Left cardiac atrium (tissue), 4 donors: ENCODE measurements around the gene PIGU. TPM values are rescaled to one million over a fixed set of nuclear protein-coding genes. Genes with fewer than 3 reads are reported as not detected.
"Not testable (repeated sequence)": the region's sequence is repeated elsewhere in the genome, so short reads cannot be mapped to it uniquely, and the experiment has no call there.

Experiments used
- ATAC-seq, 2 donors: fragments of 200-7000 bp; cut with Tn5 transposase; one replicate each; pipeline ENCODE4 v1.9.1; 2020; ENCODE audit warnings: mild to moderate bottlenecking in 2 of 2, moderate library complexity in 2 of 2
- DNase-seq: peaks from one replicate; pipeline ENCODE4 v3.0.0-alpha.2; 2020
- intact Hi-C, 2 donors: fragments of 100-400 bp; cut with DNase I; formaldehyde crosslinking; loops; one replicate each; pipeline versions ENCODE4 v1.14.1 to v1.15.1; 2022 to 2023
- long read RNA-seq: library from polyadenylated mRNA; unstranded; transcript quantifications from one replicate; pipeline ENCODE4 v2.0.0, GENCODE V29; 2021
- total RNA-seq, 2 donors: library from RNA; stranded (reverse); fragmentation: NEBNext Ultra II Directional; extraction: Animal tissue kit (Norgen Biotek cat#: 25700); gene quantifications; one replicate each; pipeline ENCODE4 v1.2.1, GENCODE V29; 2021
- donor health status: DM: no; HTN: yes; CAD: no.
- donor health status: DM: no; HTN: yes; CAD: no; lungs with severe emphysema.
- donor health status: DM: yes; HTN: yes; CAD: no.
- donor health status: Dilated cardiomyopathy.

The PIGU gene, protein sequence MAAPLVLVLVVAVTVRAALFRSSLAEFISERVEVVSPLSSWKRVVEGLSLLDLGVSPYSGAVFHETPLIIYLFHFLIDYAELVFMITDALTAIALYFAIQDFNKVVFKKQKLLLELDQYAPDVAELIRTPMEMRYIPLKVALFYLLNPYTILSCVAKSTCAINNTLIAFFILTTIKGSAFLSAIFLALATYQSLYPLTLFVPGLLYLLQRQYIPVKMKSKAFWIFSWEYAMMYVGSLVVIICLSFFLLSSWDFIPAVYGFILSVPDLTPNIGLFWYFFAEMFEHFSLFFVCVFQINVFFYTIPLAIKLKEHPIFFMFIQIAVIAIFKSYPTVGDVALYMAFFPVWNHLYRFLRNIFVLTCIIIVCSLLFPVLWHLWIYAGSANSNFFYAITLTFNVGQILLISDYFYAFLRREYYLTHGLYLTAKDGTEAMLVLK
- total RNA-seq: 10 to 100 TPM; 14.1 to 14.8 TPM
- long read RNA-seq, transcript PIGU-201 (12 exons, 1,632 nt): major isoform, 5 of 6 reads
- long read RNA-seq, partial matches to known transcripts: 0 of 6 reads
- long read RNA-seq, other reads (novel, unspliced or antisense): 1 of 6 reads

DNA sequence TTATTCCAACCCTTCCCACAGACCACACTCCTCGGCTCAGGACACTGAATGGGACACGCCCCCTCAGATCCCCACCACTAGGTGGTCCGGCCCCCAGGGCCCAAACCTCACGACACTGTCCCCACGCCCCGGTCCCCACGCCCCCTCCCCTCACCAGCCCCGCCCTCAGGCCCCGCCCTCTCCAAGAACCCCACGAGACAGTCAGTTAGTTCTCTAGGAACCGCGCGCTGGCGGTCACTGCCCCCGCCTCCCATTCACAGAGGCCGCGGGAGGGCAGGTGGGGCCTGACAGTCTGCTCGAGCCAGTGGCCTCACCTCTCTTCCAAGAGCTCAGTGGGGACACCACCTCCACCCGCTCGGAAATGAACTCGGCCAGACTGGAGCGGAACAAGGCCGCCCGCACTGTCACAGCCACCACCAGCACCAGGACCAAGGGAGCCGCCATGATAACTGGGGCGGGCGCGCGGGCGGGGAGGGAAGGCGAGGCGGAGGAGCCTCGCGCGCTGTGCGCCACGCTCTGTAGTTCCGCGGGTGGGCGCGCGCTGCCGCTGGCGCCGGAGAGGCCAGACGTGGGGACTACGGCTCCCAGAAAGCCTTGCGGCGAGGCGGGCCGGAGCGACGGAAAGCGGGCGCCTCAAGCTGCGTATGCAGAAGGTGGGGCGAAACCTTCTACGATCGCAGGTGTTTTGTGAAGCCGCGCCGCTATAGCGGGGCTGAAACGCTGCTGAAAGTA, at the start of gene PIGU:
Gene PIGU (minus strand): TSS at position 451 of the 732 bp plus-strand sequence. CDS start 7 bp downstream, at position 444.
- intact Hi-C loops: no loop called here
- ATAC-seq (peak; percentile 99 to 100), DNase-seq (peak; percentile 97)

DNA sequence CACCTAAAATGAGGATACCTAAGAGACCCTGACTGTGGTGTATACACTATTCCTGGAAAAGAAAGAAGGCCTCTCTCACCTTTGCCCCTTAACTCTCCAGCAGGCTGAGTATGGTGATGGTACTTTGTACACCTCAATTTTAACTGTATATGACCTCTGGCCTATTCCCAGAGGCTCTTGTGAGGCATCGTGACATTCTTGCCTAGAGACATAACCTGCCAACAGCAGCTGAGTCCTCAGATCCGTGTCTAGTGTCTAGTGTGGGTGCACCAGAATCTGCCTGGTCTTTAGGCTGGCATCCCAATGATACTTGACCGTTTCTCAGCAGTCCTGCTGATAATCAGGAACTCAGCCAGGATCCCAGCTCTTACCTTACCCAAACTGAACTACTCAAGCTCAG, 47.3 kb upstream of the PIGU start:
- DNase-seq: no peak
- intact Hi-C loops: no loop called here
- ATAC-seq: no peak

DNA sequence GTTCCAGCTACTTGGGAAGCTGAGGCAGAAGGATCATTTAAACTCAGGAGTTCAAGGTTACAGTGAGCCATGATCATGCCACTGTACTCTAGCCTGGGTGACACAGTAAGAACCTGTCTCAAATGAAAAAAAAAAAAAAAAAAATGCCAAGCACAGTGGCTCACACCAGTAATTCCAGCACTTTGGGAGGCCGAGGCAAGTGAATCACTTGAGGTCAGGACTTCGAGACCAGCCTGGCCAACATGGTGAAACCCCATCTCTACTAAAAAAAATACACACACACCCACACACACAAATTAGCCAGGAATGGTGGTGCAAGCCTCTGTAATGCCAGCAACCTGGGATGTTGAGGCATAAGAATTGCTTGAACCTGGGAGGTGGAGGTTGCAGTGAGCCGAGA, 45.7 kb upstream of the PIGU start:
- DNase-seq, ATAC-seq, intact Hi-C loops: not testable (repeated sequence)

DNA sequence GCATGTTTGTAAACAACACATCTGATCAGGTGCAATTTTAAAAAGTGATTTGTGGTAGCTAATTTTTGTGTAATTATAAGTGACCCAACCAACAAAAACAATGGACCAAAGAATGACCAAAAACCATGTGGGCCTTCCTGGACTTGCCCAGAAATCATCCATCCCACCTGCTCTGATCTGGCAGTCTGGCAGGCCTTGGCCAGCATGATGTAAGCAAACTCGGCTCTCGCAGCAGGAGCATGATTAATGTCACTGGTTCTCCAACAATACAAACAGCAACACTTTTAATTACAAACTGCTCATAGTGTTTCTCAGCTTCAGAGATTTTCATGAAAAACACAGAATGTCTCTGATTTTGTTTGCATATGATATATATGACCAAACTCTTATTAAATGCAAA, 43.4 kb upstream of the PIGU start:
- ATAC-seq (no peak), DNase-seq (no peak)
- intact Hi-C loops: no loop called here

DNA sequence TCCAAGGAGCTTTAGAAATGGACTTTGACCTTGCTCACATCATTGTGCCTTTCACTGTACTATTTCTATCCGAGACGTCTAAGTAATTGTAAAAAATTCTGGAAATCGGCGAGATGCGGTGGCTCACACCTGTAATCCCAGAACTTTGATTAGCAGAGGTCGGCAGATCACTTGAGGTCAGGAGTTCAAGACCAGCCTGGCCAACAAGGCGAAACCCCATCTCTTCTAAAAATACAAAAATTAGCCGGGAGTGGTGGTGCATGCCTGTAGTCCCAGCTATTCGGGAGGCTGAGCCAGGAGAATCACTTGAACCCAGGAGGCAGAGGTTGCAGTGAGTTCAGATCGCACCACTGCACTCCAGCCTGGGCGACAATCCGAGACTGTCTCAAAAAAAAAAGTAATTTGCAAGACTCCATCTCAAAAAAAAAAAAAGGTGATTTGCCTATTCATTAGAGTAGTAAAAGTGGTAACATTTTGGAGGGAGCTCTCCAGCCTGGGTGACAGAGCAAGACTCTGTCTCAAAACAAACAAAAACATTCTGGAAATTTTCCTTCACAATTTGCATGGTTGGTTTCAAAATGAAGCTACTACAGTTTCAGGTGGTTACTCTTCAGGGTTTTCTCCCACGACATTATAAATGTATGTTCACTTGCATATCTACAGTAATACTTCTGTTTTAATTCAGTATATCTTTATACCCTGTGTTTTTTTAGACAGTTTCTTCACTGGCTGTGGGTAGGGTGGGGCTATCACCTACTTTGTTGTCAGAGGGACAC, 42.5 kb upstream of the PIGU start:
- DNase-seq, intact Hi-C loops, ATAC-seq: not testable (repeated sequence)

DNA sequence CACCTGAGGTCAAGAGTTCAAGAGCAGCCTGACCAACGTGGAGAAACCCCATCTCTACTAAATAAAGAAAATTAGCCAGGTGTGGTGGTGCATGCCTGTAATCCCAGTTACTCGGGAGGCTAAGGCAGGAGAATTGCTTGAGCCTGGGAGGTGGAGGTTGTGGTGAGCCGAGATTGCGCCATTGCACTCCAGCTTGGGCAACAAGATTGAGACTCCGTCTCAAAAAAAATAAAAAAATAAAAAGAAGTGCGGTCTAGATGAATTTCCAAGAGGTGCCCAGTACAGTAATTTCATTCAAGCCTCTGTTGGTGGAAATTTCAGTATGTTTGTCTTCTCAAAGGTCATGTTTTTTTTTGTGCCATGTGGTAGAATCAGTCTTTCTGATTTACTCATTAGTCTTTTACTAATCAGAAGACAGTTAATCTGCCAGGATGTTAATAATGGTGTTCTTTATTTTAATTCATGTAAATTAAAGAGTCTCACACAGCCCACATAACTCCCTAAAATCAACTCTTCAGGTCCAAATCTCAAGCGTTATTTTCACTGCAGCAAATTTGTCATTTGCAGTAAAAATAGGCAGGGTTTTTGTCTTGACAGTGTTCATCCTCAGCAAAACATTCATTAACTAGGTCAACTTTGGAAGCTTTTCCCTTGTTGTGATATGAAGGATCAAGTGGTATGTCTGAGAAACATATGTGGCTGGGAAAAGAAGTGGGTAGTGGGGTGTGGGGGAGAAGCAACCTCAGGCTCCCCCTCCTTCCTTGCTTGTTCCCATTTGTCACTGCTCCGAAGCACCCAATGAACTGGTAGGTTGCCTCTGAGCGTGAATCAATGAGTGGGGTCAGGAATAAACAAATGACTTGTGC, 40.6 kb upstream of the PIGU start:
- ATAC-seq (no peak), DNase-seq (no peak)
- intact Hi-C loops: no loop called here

DNA sequence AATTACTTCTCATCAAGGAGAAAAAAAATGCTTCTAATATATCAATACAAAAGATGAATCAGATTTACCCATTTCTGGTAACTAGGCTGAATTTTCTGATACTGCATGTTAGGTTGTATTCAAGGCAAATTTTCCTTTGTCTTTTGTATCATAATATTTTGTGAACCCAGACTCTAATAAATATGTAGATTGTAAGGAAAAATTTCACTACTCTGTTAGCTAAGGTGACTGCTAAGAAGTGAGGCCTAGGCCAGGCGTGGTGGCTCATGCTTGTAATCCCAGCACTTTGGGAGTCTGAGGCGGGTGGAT, 40.0 kb upstream of the PIGU start:
- intact Hi-C loops: no loop called here
- ATAC-seq: no peak
- DNase-seq: no peak

DNA sequence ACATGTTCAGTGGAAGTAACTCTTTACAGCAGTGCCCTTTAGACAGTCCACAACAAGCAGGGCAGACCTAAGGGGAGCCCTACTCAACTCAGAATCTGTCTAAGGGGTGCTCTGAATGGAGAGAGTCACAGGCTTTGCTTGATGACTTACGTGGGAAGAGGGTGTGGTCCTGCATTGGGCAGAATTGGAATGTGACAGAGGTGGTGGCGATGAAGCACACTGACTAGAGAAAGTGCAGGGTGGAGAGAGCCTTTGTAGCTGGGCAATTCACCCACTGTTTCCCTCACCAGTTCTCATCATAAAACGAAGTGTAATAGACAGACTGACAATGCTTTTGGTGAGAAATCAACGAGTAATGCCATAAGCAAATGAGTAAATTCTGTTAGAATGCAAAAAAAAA, 38.5 kb upstream of the PIGU start:
- no peak for ATAC-seq
- intact Hi-C loops: no loop called here
- no peak for DNase-seq

DNA sequence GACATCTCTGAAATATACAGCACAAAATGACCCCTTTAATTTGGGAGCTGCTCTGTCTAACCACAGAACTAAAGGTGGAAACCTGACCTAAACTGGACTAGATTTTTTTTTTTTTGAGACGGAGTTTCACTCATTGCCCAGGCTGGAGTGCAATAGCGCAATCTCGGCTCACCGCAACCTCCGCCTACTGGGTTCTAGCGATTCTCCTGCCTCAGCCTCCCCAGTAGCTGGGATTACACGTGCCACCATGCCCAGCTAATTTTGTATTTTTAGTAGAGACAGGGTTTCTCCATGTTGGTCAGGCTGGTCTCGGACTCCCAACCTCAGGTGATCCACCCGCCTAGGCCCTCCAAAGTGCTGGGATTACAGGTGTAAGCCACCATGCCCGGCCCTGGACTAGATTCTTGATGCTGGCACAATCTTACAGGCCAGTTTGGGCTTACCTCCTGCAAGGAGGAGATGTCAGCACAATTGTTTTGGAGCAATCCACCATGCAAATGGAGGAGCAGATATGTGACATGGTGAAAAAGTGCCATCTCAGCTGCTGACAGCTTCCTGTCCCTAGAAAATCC, 37.1 kb upstream of the PIGU start:
- ATAC-seq, intact Hi-C loops, DNase-seq: not testable (repeated sequence)

DNA sequence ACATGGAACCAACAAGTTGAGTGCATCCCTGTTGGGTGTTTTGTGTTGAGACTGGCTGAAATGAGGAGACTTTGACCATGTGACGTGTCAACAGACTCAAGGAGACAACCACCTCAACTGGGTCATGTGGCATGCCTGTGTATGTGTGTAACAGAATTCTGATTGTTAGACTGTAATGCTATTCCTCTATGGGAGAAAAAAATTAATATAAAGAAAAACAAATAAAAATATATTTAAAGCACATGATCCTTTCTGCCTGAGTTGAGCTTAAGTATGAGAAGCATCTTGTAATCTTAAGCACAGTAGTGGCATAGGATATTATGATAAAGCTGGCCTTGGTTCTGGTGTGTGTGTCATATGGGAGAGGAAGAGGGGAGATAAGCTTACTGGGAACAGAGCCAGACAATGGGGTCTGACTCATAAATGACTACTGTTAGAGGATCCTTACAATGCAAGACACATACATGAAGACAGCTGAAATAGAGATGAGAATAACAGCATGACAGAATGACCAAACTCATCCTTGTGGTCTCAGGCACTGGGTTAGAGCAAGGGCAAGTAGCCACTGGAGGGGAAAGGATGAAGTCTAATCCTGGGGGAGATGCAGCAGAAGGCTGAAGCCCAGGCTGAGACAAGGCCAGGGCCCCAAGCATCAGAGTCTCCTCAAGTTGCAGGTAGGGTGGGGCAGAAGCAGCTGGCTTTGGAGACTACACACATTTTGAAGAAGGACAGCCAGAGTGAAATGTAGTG, 36.5 kb upstream of the PIGU start:
- DNase-seq (no peak), ATAC-seq (peak in 1 of 2 donors; percentile 44)

DNA sequence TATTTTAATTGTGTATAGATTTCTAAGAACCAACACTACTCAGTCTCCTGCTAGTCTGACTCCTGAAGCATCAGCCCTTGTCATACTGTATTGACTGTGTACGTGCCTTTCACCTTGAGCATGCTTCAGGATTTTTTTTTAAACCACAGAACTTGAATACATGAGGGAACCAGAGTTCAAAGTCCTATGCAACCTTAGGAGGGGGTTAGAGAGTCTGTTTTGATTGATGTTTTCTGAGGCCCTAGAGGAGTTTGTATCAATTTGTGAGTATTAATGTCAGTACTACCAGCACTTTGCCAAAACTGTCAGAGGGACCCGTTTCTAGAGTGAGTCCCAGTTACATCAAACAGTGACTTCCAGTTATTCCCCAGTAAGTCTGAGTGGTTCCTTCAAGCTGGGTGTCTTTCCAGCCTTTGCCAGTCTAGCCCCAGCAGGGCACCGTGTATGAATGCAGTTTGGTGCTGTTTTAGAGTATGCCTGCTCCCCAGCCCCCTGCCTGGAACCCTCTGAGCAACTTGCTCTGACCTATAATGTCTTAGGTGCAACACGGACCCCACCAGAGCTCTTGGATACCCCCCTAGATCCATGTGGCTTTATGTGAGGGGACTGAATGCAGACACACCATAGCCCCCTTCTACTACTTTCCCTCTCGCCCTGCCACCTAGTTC, 35.8 kb upstream of the PIGU start:
- intact Hi-C loops: no loop called here
- DNase-seq: no peak
- no peak for ATAC-seq

More for the DNA sequence above, 36.5 kb upstream of the PIGU start:
- intact Hi-C loops: no loop called here

DNA sequence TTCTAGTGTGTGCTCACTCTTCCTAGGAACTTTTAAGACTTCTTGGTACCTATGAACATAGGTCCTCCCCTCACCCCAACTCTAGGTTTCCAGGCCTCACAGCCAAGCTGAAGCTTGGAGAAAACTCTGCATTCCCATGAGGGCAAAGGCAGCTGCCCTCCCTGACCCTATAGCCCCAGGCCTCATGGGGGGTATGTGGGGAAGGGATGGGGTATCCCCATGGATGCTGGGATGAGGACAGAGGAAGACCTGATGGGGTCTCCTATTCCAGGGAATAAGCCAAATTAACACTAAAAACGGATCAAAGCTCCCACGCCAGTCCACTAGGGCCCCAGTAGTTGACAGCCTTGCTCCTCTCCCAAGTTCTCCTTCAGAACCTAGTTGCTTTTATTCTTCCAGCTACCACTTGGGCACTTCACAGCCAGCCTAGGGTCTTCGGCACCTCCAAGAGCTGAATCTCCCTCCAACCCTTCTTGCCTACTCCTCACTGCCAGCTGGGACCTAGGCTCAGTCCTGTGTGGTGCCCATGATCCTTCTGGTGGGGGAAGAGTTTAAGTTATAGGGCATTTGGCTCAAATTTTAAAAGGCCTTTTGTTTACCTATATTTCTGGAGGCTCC, 35.0 kb upstream of the PIGU start:
- intact Hi-C loops: no loop called here
- no peak for DNase-seq
- no peak for ATAC-seq

DNA sequence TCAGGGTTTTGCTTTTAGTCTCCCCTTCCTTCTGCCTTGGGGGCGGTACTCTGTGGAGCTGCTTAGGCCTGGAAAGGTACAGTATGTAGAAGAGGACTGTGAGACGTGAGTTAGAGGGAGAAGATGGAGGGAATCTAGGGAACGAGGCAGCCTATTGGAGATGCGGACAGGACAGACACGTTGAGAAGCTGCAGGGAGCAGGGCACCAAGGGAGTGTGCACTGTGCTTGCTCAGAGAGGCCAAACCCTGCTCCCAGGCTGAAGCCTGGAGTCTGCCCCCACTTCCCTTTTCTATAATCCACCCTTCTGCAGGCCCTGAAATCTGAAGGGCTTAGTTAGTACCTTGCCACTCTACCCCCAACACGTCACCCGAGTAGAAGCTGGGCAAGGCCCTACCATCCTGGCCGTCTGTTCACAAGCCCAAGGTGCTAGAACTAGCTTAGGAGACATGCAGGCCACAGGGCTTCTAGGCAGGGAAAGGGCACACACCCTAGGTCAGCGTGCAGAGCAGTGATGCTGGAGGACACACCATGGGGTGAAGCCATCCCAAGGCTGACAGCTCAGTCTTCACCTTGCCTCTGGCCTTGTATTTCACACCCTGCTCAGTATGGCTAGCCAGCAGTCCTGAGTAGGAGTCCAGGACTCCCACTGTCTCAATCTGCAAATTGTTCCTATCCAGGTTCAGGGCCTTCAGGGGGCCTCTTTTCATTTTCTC, 34.1 kb upstream of the PIGU start:
- ATAC-seq: no peak
- intact Hi-C loops: no loop called here
- DNase-seq: no peak

DNA sequence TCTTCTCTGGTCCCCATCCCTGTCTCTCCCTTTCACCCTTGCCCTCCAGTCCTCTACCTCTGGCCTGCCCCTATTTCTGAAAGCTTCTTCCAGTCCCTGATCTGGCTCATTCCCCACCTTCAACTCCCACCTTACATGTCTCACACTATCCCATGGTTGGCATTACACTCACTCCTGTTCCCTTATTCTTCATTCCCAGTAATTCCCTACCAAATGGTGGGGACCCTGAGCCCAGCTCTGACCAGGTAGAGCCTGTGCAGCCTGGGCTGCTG, 33.6 kb upstream of the PIGU start:
- DNase-seq (no peak), ATAC-seq (no peak)
- intact Hi-C loops: no loop called here

DNA sequence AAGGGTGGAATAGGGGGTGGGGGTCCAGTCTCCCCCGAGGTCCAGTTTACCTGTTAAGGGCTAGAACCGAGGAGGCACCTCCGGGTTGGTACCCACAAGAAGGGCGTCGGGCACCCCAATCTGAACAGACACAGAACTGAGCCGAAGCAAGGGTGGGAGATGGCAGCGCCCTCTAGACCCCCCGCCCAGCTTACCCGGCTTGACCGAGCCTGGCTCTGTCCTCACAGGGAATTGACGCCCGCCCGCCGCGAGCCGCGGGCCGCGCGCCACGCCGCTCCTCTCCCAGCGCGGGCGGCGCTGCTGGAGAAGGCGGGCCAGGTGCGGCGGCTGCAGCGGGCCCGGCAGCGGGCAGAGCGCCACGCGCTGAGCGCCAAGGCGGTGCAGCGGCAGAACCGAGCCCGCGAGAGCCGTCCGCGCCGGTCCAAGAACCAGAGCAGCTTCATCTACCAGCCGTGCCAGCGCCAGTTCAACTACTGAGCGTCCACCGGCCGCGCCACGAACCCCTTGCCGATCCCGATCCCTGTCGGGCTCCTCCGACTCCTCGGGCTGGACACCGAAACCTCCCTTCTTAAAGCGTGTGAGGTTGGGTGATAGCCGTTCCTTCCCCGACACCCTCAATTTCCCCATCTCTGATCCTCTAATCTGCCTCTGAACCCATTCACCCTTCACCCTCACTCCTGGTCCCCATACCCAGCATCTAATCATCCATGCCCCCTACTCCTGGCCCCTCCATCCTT, 33.1 kb upstream of the PIGU start:
- ATAC-seq: peak; percentile 55 to 65
- DNase-seq: peak; percentile 83
- intact Hi-C loops: loop anchor here in 1 of 2 donors (10.0 kb wide), 1 partner anchor 125 kb away; no protein-coding TSS in a partner anchor
